Measurements from ENCODE around the gene FBXL16.

The FBXL16 gene

DNA sequence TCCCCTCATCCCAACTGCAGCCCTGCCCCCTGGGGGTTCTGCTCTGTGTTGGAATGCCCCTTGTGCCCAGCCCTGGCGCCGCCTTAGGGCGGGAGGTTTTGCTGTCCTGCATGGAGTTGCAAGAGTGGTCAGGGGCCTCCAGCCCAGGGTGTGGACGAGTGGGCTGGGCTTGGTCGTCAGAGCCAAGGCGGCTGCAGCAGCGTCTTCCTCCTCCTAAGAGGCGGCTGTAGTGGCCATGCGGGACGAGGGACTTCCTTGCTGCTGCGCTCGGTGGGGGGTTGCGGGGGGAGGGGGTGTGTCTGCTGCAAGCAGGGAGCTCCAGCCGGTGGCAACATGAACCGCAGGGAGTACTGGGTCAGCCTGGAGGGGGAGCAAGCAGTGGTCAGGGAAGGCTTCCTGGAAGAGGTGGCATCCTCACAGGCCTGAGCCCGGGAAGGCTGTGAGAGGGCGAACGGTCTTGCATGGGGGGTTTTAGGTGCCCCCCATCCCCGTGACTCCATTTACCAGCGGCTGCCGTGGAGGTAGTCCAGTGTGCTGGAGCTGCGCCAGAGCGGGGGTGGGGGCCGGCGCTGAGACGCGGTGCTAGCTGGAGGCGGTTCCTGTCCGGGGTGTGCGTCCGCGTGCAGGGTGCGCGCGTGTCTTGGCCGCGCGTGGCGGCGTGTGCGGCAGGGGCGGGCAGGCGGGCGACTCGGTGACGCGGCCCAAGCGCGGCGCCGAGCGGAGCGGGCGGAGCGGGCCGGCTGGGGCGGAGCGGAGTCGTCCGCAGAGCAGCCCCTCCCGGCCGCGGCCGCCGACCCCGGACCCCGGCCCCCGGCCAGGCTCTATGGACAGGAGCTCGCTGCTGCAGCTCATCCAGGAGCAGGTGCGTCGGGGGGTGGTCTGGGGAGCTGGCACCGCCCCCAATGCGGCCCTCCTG, 30.4 kb downstream of the FBXL16 start, which contains the start of gene RHBDL1:
RHBDL1 (plus strand) TSS at position 704 of the 916 bp plus-strand sequence; CDS start at position 824, 120 bp downstream.
- peaks cover 32 to 60% of the 10 kb centered on the region in 2 experiments for H3K36me3 ChIP-seq (ENCODE audit: control insufficient read depth in 1 of 2, insufficient read depth in 2 of 2, low read depth in 1 of 2, low read length in 2 of 2)
- H4K8ac ChIP-seq (ENCODE audit: low read length): peak within 1 kb of the TSS; percentile 53
- H4K91ac ChIP-seq (ENCODE audit: low read length): peak within 1 kb of the TSS; percentile 43
- H2BK120ac ChIP-seq (ENCODE audit: low read depth, low read length): peak within 1 kb of the TSS; percentile 39
- no peak within 1 kb of the TSS for H3K27ac ChIP-seq (ENCODE audit: low read length, poor library complexity, severe bottlenecking)
- peak within 1 kb of the TSS; percentile 38 for H3K9ac ChIP-seq (ENCODE audit: low read length)
- 8% methylated on average over 39 of the region's 73 CpGs for WGBS
- H3K18ac ChIP-seq (ENCODE audit: low read depth in 1 of 2, low read length in 2 of 2): peak within 1 kb of the TSS; percentile 48 to 85
- H3K9me3 ChIP-seq (ENCODE audit: control insufficient read depth, low read length): no peaks in the 10 kb centered on the region
- peak within 1 kb of the TSS; percentile 75 for H2BK15ac ChIP-seq (ENCODE audit: low read depth, poor library complexity, severe bottlenecking)
- H3K4ac ChIP-seq (ENCODE audit: low read depth in 1 of 2, low read length in 2 of 2): peak within 1 kb of the TSS in 1 of 2 experiments; percentile 64
- H3K4me1 ChIP-seq (ENCODE audit: control insufficient read depth, insufficient read depth, low read depth, low read length): peaks cover 44% of the 10 kb centered on the region
- peak within 1 kb of the TSS; percentile 48 to 75 for H3K4me3 ChIP-seq (ENCODE audit: insufficient read depth in 1 of 2, low read depth in 1 of 2, low read length in 2 of 2)
- peaks cover 16% of the 10 kb centered on the region for H3K79me1 ChIP-seq (replicated peaks; ENCODE audit: low read length, poor library complexity, severe bottlenecking)
- no peaks in the 10 kb centered on the region for H3K27me3 ChIP-seq (ENCODE audit: control insufficient read depth in 1 of 2, insufficient read depth in 1 of 2, low read length in 2 of 2)
- no peak within 1 kb of the TSS for H2AFZ ChIP-seq (ENCODE audit: low read depth, low read length)
- no peak within 1 kb of the TSS for H3K23ac ChIP-seq (ENCODE audit: low read length in 2 of 2)
- H2BK12ac ChIP-seq (ENCODE audit: low read length in 2 of 2): no peak within 1 kb of the TSS
- peak within 1 kb of the TSS; percentile 89 for H3K4me2 ChIP-seq (ENCODE audit: low read length, poor library complexity, severe bottlenecking)
- no peak within 1 kb of the TSS for H2BK5ac ChIP-seq (ENCODE audit: low read depth, low read length, poor library complexity, severe bottlenecking)
- H3K14ac ChIP-seq (ENCODE audit: low read length in 2 of 2): peak within 1 kb of the TSS in 1 of 2 experiments; percentile 69
- peak; percentile 64 for DNase-seq
- no peak within 1 kb of the TSS for H2AK5ac ChIP-seq (ENCODE audit: low read length, severe bottlenecking)

DNA sequence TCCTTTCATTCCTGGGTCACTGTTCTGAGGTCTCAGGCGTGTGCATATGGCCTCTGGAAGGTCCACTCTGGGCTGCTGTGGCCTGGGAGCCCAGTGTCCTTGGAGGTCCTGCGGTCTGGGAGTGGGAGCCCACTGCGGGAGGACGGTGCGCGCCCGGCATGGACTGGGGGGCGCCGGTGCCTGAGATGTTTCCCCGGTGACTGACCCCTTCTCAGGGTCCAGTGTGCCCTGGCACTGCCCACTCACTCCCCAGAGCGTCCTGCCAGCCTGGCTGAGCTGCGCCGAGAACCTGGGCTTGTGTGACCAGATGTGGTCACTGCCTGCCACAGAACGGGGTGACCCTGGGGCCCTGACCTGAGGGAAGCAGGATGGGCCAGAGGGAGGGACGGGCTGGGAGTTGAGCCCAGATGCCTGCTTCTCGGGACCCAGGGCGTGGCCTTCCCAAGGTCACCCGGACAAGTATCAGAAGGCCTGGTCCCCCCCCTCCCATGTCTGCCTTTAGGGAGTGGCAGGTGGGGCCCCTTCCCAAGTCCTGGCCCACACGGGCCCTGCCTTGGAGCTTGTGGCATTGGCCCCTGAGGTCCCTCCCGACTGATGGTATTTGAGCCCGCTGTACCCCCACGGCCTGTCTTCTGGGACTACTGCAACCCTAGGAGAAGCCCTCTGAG, 31.3 kb downstream of the FBXL16 start:
- no peak overlapping the region for H3K4ac ChIP-seq (ENCODE audit: low read depth in 1 of 2, low read length in 2 of 2)
- H3K4me3 ChIP-seq (ENCODE audit: insufficient read depth in 1 of 2, low read depth in 1 of 2, low read length in 2 of 2): no peak overlapping the region
- no peak overlapping the region for H2BK12ac ChIP-seq (ENCODE audit: low read length in 2 of 2)
- WGBS: 90% methylated on average over 22 of the region's 22 CpGs
- no peak overlapping the region for H3K27ac ChIP-seq (ENCODE audit: low read length, poor library complexity, severe bottlenecking)
- no peak overlapping the region for H3K4me2 ChIP-seq (ENCODE audit: low read length, poor library complexity, severe bottlenecking)
- no peak overlapping the region for H4K8ac ChIP-seq (ENCODE audit: low read length)
- no peak overlapping the region for H2BK5ac ChIP-seq (ENCODE audit: low read depth, low read length, poor library complexity, severe bottlenecking)
- no peak overlapping the region for H3K9ac ChIP-seq (ENCODE audit: low read length)
- H3K9me3 ChIP-seq (ENCODE audit: control insufficient read depth, low read length): no peaks in the 10 kb centered on the region
- no peak overlapping the region for H4K91ac ChIP-seq (ENCODE audit: low read length)
- H3K27me3 ChIP-seq (ENCODE audit: control insufficient read depth in 1 of 2, insufficient read depth in 1 of 2, low read length in 2 of 2): no peaks in the 10 kb centered on the region
- H3K79me1 ChIP-seq (replicated peaks; ENCODE audit: low read length, poor library complexity, severe bottlenecking): peaks cover 21% of the 10 kb centered on the region
- H3K14ac ChIP-seq (ENCODE audit: low read length in 2 of 2): no peak overlapping the region
- no peak for DNase-seq
- H2AK5ac ChIP-seq (ENCODE audit: low read length, severe bottlenecking): no peak overlapping the region
- H2AFZ ChIP-seq (ENCODE audit: low read depth, low read length): no peak overlapping the region
- H3K23ac ChIP-seq (ENCODE audit: low read length in 2 of 2): no peak overlapping the region
- no peak overlapping the region for H2BK120ac ChIP-seq (ENCODE audit: low read depth, low read length)
- no peak overlapping the region for H2BK15ac ChIP-seq (ENCODE audit: low read depth, poor library complexity, severe bottlenecking)
- H3K36me3 ChIP-seq (ENCODE audit: control insufficient read depth in 1 of 2, insufficient read depth in 2 of 2, low read depth in 1 of 2, low read length in 2 of 2): peaks cover 41 to 69% of the 10 kb centered on the region in 2 experiments
- H3K18ac ChIP-seq (ENCODE audit: low read depth in 1 of 2, low read length in 2 of 2): no peak overlapping the region
- H3K4me1 ChIP-seq (ENCODE audit: control insufficient read depth, insufficient read depth, low read depth, low read length): peaks cover 43% of the 10 kb centered on the region

- Histone ChIP-seq H3K4me2 (ENCODE audit: low read length, poor library complexity, severe bottlenecking) (no peak overlapping the region), H2AFZ (ENCODE audit: low read depth, low read length) (no peak overlapping the region), H3K18ac (ENCODE audit: low read depth in 1 of 2, low read length in 2 of 2) (no peak overlapping the region), H3K4me3 (ENCODE audit: insufficient read depth in 1 of 2, low read depth in 1 of 2, low read length in 2 of 2) (no peak overlapping the region), H3K36me3 (ENCODE audit: control insufficient read depth in 1 of 2, insufficient read depth in 2 of 2, low read depth in 1 of 2, low read length in 2 of 2) (peaks cover 41 to 74% of the 10 kb centered on the region in 2 experiments), H2BK15ac (ENCODE audit: low read depth, poor library complexity, severe bottlenecking) (peak overlapping the region; percentile 8), H3K4ac (ENCODE audit: low read depth in 1 of 2, low read length in 2 of 2) (no peak overlapping the region), H3K9me3 (ENCODE audit: control insufficient read depth, low read length) (no peaks in the 10 kb centered on the region), H3K14ac (ENCODE audit: low read length in 2 of 2) (no peak overlapping the region), H2BK5ac (ENCODE audit: low read depth, low read length, poor library complexity, severe bottlenecking) (no peak overlapping the region), H2BK12ac (ENCODE audit: low read length in 2 of 2) (no peak overlapping the region), H3K27me3 (ENCODE audit: control insufficient read depth in 1 of 2, insufficient read depth in 1 of 2, low read length in 2 of 2) (no peaks in the 10 kb centered on the region), H3K23ac (ENCODE audit: low read length in 2 of 2) (no peak overlapping the region), H2BK120ac (ENCODE audit: low read depth, low read length) (no peak overlapping the region), H3K79me1 (replicated peaks; ENCODE audit: low read length, poor library complexity, severe bottlenecking) (peaks cover 23% of the 10 kb centered on the region), H3K4me1 (ENCODE audit: control insufficient read depth, insufficient read depth, low read depth, low read length) (peaks cover 41% of the 10 kb centered on the region), H4K91ac (ENCODE audit: low read length) (no peak overlapping the region), H3K27ac (ENCODE audit: low read length, poor library complexity, severe bottlenecking) (no peak overlapping the region), H4K8ac (ENCODE audit: low read length) (no peak overlapping the region), H3K9ac (ENCODE audit: low read length) (no peak overlapping the region), H2AK5ac (ENCODE audit: low read length, severe bottlenecking) (no peak overlapping the region)
- no peak for DNase-seq
- WGBS: 97% methylated on average over 17 of the region's 18 CpGs
Measured at GRCh38 chr16:673399-673991, 32.1 kb downstream of the FBXL16 start.

- peaks cover 41 to 70% of the 10 kb centered on the region in 2 experiments for H3K36me3 ChIP-seq (ENCODE audit: control insufficient read depth in 1 of 2, insufficient read depth in 2 of 2, low read depth in 1 of 2, low read length in 2 of 2)
- H4K91ac ChIP-seq (ENCODE audit: low read length): peak overlapping the region; percentile 46
- 95% methylated on average over 21 of the region's 21 CpGs for WGBS
- H2BK12ac ChIP-seq (ENCODE audit: low read length in 2 of 2): no peak overlapping the region
- no peaks in the 10 kb centered on the region for H3K9me3 ChIP-seq (ENCODE audit: control insufficient read depth, low read length)
- no peak overlapping the region for H3K14ac ChIP-seq (ENCODE audit: low read length in 2 of 2)
- H2AFZ ChIP-seq (ENCODE audit: low read depth, low read length): no peak overlapping the region
- H3K18ac ChIP-seq (ENCODE audit: low read depth in 1 of 2, low read length in 2 of 2): no peak overlapping the region
- peaks cover 37% of the 10 kb centered on the region for H3K4me1 ChIP-seq (ENCODE audit: control insufficient read depth, insufficient read depth, low read depth, low read length)
- H3K23ac ChIP-seq (ENCODE audit: low read length in 2 of 2): no peak overlapping the region
- H2BK15ac ChIP-seq (ENCODE audit: low read depth, poor library complexity, severe bottlenecking): no peak overlapping the region
- no peaks in the 10 kb centered on the region for H3K27me3 ChIP-seq (ENCODE audit: control insufficient read depth in 1 of 2, insufficient read depth in 1 of 2, low read length in 2 of 2)
- H2BK5ac ChIP-seq (ENCODE audit: low read depth, low read length, poor library complexity, severe bottlenecking): no peak overlapping the region
- H2AK5ac ChIP-seq (ENCODE audit: low read length, severe bottlenecking): no peak overlapping the region
- H4K8ac ChIP-seq (ENCODE audit: low read length): no peak overlapping the region
- no peak overlapping the region for H3K9ac ChIP-seq (ENCODE audit: low read length)
- H3K4ac ChIP-seq (ENCODE audit: low read depth in 1 of 2, low read length in 2 of 2): no peak overlapping the region
- H2BK120ac ChIP-seq (ENCODE audit: low read depth, low read length): no peak overlapping the region
- no peak overlapping the region for H3K27ac ChIP-seq (ENCODE audit: low read length, poor library complexity, severe bottlenecking)
- H3K4me3 ChIP-seq (ENCODE audit: insufficient read depth in 1 of 2, low read depth in 1 of 2, low read length in 2 of 2): no peak overlapping the region
- H3K4me2 ChIP-seq (ENCODE audit: low read length, poor library complexity, severe bottlenecking): no peak overlapping the region
- H3K79me1 ChIP-seq (replicated peaks; ENCODE audit: low read length, poor library complexity, severe bottlenecking): peaks cover 23% of the 10 kb centered on the region
- DNase-seq: no peak
Measured at GRCh38 chr16:672851-673250, 32.8 kb downstream of the FBXL16 start.
